ENCODE results near the gene BEND3. TPM values are rescaled to one million over a fixed set of nuclear protein-coding genes. Genes with fewer than 3 reads are reported as not detected.

Gene BEND3
- total RNA-seq, 4 donors from 2014 or later = 1.3 to 8.5 (median 1.7) TPM

DNA sequence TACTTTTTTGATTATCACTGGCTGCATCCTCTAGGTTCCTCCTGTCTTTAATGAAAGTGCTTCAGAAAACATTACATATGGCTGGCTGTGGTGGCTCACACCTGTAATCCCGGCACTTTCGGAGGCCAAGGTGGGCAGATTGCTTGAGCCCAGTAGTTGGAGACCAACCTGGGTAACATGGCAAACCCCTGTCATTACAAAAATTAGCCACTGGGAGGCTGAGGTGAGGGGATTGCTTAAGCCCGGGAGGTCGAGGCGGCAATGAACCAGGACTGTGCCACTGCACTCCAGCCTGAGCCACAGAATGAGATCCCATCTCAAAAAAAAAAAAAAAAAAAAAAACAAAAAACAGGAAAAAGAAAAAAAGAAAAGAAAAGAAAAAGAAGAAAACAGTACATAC lies 35.3 kb downstream of the BEND3 start:
- TF ChIP-seq, protein P1, sequence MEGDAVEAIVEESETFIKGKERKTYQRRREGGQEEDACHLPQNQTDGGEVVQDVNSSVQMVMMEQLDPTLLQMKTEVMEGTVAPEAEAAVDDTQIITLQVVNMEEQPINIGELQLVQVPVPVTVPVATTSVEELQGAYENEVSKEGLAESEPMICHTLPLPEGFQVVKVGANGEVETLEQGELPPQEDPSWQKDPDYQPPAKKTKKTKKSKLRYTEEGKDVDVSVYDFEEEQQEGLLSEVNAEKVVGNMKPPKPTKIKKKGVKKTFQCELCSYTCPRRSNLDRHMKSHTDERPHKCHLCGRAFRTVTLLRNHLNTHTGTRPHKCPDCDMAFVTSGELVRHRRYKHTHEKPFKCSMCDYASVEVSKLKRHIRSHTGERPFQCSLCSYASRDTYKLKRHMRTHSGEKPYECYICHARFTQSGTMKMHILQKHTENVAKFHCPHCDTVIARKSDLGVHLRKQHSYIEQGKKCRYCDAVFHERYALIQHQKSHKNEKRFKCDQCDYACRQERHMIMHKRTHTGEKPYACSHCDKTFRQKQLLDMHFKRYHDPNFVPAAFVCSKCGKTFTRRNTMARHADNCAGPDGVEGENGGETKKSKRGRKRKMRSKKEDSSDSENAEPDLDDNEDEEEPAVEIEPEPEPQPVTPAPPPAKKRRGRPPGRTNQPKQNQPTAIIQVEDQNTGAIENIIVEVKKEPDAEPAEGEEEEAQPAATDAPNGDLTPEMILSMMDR (IDR thresholded peaks at IDR 0.05) = no peak
- ATAC-seq (ENCODE audit: low FRiP score) (no peak), DNase-seq (ENCODE audit: low spot score) (no peak)

DNA sequence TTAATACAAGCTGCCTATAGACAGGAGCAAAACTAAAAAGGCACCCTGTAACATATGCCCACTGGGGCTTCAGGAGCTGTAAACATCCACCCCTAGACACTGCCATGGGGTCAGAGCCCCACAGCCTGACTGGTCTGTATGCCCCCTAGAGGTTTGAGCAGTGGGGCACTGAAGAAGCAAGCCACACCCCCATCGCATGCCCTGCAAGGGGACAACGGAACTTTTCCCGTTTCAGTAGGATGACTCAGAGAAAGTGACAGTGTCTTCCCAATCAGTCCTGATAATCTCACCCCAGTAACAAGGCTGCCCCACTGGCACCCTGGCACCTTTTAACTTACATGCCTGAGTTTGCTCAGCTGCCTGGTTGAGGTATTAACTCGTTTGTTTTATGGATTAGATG lies 35.9 kb downstream of the BEND3 start:
- ATAC-seq (ENCODE audit: low FRiP score) = no peak
- TF ChIP-seq, protein P1 (IDR thresholded peaks at IDR 0.05) = no peak
- no peak for DNase-seq (ENCODE audit: low spot score)

DNA sequence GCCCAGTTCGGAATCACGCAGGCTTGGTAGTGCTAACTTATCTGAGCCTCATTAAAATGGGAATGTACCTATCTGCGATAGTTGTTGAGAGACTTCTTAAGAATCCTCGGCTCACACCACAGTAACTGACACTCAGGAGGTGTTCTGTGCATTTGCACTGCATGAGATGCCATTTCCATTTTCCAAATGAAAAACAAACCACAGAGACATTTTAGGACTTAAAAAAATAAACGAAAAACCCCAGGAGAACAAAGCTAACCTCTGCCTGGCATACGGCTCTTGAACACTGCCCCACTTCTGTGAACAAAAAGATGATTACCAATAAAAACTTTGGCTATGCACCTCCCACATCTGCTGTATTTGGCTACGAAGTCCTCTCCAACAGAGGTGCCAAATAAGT lies 37.6 kb downstream of the BEND3 start:
- TF ChIP-seq, protein P1 (IDR thresholded peaks at IDR 0.05) = no peak
- no peak for DNase-seq (ENCODE audit: low spot score)
- no peak for ATAC-seq (ENCODE audit: low FRiP score)

DNA sequence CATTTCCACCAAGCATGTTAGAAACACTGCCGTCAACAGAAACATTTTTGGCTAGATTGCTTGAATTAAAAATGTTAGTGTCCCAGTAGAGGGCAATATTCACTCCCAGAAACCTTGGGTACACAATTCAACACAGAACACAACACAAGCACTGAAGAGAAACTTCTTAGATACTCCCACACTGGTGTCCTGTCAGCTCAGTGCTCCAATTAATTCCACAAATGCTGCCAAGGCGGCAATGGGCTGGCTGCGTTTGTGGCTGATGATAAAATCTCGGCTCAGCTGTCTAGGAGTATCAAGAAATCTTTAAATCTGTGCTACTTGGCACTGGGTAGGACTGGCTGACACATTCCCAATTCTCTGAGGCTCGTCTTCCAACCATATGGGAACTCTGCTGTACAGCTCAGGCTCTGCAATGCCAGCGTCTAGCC lies 39.3 kb downstream of the BEND3 start:
- DNase-seq (ENCODE audit: low spot score) = no peak
- peak; percentile 72 for ATAC-seq (ENCODE audit: low FRiP score)
- TF ChIP-seq, protein P1 (IDR thresholded peaks at IDR 0.05) = no peak

DNA sequence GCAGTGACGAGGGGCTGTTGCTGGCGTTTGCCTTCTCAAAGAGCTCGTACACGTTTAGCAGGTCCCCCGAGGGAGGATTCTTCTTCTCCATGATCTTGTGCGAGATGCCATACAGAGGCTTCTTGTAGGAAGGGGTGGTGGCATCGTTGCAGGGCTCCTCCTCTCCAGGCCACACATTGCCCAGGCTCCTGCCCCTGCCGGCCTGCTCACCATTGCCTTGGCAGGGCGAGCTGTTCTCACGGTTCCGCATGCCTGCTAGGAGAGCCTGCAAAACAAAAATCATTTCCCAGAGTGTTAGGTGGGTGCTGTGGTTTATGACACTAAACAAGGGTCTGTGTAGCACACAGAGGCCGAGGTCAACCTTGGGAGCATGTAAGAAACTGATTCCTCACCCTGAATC lies 44.6 kb downstream of the BEND3 start:
- ATAC-seq (ENCODE audit: low FRiP score) (no peak), DNase-seq (ENCODE audit: low spot score) (no peak)
- TF ChIP-seq, protein P1 (IDR thresholded peaks at IDR 0.05) = no peak

DNA sequence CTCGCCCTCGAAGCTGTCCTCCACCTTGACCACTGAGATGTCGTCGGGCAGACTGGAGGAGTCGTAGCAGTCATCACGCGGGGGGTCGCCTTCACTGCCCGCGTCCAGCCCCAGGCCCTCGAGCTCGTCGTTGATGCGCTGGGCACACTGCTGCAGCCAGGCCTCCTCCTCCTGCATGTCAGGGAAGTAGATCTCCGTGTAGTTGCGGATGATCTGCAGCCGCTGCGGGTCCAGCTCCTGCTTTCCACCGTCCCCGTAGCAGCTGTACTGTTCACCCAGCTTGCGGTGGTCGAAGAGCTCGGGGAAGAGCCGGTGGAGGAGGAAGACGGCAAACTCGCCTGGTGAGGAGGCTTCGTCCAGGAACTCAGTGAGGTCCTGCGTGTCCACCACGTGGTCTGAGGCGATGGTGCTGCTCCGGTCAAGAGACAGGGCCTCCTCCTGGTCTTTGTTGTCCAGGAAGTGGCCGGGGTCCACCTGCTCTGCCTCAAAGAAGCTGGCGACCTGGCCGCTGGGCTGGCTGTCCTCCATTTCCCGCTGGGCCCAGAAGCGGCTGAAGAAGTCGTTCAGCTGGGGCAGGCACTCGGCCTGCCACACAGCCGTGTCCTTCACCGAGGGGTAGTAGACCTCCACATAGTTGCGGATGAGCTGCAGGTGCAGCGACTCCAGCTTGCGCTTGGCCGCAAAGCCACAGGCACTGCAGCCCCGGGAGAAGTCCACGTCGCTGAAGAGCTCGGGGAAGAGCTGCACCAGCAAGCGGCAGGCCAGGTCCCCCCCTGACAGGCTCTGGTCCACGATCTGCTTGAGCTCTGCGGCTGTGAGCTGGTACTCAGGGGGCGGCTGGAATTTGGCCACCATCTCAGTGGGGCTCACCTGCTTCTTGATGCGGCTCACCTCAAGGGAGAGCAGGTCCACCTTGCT lies 45.4 kb downstream of the BEND3 start:
- TF ChIP-seq, protein P1 (IDR thresholded peaks at IDR 0.05) = no peak
- ATAC-seq (ENCODE audit: low FRiP score) (no peak), DNase-seq (ENCODE audit: low spot score) (no peak)

All from omental fat pad (tissue), 4 donors.